ENCODE data around the gene KRTAP4-9. TPM values are rescaled to one million over a fixed set of nuclear protein-coding genes. Genes with fewer than 3 reads are reported as not detected.
"Not testable (repeated sequence)": the region's sequence is repeated elsewhere in the genome, so short reads cannot be mapped to it uniquely, and the experiment has no call there.

KRTAP4-9 gene
- total RNA-seq, 1 donor from 2014 or later = not detected

DNA sequence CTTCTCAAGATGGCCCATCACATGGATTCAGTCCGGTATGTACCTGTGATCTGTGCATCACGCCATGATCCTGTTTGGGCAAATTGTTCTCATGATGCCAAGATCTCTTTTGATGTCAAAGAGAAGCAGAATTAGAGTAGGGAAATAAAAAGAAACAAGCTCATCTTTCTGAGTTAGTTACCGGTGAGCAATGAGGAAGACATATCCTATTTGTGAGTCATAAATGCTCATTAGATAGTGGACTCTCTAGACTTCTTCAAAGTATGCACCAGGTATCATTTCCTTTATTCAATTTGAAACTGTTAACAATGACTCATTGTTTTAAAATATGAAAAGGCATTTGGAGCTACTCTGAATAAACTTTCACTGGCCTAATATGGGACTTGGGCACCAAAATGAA lies 26.8 kb downstream of the KRTAP4-9 start:
- no peak for DNase-seq

DNA sequence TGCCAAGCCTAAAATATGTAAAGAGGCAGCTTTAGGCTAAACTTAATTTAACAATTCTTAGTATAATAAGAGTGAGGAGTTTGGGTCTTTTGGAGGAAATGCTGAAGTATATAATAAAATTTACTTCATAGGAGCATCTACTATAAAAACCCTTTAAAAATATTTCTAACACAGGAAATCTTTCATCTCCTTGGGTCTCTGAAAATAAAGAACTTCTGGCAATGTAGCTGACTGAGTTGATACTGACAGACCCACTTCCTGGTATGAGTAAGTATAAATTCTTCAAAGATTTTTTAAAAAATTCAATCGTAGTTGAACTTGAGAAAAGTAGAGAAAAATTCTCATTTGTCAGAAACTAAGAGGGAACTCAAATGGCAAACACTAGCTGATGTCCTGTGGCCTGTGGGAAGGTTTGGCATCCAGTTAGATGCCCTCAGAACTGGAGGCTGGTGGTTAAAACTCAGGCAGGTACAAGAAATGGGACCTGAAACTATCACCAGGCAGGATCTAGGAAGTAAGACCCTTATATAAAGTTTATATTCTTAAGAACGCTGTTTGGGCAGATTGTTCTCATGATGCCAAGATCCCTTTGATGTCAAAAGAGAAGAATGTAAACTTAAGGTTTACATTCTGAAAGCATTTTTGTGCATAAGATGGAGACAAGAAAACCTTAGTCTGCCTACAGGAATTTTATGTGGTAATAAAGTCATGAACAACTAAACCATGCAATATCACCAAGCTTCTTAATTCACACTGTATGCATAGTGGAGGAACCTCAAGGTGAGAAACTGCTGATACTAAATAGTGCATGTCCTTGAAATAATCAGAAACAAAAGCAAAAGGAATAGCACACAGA lies 28.9 kb downstream of the KRTAP4-9 start:
- no peak for DNase-seq

DNA sequence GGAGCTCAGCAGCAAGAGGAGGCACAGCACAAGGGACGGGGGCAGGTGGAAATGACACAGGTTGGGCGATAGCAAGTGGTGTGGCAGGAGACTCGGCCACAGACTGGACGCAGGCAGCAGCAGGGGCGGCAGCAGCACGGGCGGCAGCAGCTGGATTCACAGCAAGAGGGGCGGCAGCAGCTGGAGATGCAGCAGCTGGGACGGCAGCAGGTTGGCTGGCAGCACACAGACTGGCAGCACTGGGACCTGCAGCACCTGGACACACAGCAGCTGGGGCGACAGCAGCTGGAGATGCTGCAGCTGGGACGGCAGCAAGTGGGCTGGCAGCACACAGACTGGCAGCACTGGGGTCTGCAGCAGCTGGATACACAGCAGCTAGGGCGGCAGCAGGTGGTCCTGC lies 34.7 kb downstream of the KRTAP4-9 start:
- DNase-seq = not testable (repeated sequence)

DNA sequence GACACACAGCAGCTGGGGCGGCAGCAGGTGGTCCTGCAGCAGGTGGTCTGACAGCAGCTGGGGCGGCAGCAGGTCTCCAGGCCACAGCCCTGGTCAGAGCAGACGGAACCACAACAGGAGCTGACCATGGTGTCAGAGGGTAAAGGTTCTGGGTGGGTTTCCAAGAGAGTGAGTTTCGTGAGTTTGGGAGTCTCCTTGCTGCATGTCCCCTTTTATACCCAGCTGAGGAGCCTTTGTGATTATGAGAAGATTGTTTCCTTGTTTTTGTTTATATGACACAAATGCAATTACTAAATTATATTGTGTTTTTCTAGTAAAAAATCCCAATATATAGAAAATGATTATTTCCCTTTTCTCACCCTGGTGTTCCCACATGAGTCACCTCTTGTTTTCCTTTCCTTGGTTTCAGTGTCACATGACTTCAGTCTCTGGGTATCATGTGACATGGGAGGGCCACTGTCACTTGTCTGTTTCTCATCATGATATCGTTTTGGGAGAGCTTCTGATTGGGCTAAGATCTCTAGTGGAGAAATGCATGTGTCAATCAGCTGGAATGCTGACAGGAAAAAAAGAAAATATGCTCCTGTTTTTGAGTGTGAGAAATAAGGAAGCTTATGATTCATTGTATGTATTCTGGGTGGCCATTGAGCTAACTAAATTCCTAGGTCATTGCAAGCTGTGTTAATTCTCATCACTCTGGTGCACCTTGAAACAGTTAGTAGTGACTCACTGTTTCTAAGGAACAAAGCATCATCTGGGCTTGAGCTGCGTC lies 35.4 kb downstream of the KRTAP4-9 start, which contains the start of gene KRTAP4-6:
Gene KRTAP4-6 (minus strand): TSS at position 185 of the 772 bp plus-strand sequence. CDS start 57 bp downstream, at position 128.
- DNase-seq = no peak

DNA sequence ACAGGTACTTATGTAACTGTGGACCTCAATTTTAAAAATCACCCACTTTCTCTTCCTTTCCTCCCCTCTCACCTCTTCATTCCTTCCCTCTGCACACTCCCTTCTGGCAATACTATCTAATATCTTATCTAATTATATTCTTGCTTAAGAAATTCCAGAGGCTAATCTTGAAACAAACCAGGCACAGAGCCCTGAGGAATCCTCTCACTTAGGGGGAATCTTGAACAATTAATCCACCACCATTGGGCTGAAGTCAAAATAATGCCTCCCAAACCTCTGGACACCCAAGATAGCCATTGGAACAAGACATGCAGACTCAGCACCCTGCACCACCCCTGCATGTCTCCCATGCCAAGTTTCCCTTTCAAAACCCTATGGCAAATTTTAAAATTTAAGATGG lies 36.2 kb downstream of the KRTAP4-9 start:
- DNase-seq = no peak

DNA sequence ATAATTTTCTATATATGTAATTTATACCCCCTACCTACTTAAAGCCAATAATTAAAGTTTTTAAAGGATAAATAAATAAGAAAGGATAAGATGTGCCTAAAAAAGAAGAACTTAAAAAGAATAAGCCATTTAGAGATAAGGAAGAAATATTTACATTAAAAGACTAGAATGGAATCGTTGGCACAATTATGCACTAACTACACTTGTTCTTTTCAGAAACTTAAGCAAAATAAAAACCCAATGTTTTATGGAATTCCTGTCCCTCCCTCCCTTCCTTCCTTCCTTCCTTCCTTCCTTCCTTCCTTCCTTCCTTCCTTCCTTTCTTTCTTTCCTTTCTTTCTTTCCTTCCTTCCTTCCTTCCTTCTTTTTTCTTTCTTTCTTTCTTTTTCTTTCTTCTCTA lies 39.7 kb downstream of the KRTAP4-9 start:
- no peak for DNase-seq

DNA sequence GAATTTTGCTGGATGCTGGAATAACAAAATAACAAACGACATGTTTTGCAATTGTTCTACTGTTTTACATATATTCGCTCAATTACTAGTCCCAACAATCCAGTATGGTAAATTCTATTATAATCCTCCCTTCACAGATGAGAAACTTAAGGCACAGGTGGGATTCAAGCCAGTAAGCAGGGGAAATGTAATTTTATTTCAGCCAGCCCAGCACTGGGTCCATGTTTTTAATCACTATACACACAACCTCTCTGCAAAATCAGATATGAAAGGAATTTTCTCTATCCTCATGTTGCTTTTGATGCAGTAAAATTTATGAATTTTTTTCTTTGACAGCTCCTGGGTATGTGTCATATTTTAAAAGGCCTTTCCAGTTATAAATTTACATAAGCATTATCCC lies 40.1 kb downstream of the KRTAP4-9 start:
- DNase-seq = no peak

DNA sequence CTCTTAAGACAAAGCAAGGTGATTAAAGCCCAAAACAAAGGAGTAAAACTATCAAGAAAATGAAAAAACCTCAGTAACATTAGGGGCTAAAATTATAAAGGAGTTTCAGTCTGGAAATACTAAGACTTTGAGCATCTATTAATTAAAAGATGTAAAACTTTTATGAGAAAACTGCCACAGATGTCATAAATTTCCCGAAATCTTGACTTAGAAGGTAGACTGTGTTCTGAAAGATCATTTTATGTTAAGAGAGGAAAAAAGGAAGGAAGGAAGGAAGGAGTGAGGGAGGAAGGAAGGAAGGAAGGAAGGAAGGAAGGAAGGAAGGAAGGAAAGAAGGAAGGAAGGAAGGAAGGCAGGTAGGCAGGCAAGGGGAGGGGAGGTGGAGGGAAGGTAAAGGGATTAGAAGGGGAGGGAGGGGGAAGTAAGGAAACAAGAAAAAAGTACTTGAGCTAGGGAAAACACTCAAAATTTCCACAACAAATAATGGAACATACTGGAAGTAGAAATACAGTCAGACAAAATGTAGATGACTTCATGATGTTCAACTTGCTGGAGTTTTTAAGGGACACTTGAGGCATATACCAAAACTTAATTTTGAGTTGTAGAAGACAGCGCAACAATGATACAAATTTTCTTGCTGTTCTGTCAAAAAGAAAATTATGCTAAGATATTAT lies 42.5 kb downstream of the KRTAP4-9 start:
- DNase-seq = no peak

DNA sequence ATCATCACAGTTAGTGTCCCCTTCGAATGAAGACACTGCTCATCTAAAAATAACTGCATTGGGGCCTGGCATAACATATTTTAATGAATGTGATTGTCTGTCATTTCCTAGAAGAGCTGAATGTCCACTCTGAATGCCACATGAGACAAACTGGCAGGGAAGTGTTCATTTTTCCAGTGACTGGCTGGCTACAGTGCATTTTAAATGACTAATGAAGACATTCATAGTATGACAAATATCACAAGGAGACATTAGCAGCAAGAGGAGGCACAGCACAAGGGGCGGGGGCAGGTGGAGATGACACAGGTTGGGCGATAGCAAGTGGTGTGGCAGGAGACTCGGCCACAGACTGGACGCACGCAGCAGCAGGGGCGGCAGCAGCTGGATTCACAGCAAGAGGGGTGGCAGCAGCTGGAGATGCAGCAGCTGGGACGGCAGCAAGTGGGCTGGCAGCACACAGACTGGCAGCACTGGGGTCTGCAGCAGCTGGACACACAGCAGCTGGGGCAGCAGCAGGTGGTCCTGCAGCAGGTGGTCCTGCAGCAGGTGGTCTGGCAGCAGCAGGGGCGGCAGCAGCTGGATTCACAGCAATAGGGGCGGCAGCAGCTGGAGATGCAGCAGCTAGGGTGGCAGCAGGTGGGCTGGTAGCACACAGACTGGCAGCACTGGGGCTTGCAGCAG lies 43.9 kb downstream of the KRTAP4-9 start:
- DNase-seq = not testable (repeated sequence)

DNA sequence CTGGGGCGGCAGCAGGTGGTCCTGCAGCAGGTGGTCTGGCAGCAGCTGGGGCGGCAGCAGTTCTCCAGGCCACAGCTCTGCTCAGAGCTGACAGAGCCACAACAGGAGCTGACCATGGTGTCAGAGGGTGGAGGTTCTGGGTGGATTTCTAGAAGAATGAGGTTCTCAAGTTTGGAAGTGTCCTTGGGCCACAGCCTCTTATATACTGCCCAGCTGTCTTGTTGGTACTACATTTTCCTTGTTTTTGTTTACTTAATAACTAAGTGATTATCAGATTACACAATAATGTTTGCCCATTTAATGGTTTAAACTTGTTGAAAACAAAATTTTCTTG lies 44.4 kb downstream of the KRTAP4-9 start, which contains the start of gene KRTAP4-5:
Gene KRTAP4-5 (minus strand): TSS at position 174 of the 334 bp plus-strand sequence. CDS start 58 bp downstream, at position 116.
- no peak for DNase-seq

DNA sequence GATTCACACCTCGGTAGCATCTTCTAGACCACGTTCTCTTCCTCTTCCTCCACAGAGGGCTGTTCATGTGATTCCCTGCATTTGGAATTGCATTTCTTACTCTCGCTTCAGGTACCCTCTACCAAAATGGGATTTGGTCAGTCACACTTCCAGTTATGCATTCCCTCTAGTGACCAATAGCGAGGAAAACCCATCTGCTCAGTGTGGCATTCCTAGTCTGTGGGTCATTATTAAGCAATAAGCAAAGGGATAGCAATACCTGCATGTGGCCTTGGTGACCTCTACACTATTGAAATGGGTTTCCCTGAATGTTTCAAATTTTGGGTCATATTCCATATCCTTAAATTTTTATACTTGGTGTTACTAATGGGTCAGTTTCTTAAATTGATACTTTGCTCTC lies 44.8 kb downstream of the KRTAP4-9 start:
- DNase-seq = no peak

DNA sequence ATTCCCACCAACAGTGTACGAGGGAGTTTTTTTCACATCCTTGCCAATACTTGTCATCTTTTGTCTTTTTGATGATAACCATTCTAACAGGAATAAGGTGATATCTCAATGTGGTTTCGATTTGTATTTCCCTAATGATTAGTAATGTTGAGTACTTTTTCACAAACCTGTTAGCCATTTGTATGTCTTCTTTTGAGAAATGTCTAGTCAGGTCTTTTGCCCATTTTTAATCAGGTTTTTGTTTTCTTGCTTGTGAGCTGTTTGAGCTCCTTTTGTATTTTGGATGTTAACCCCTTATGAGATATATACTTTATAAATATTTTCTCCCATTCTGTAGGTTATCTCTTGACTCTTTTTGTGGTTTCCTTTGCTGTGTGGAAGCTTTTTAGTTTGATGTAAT lies 46.3 kb downstream of the KRTAP4-9 start:
- DNase-seq = no peak

DNA sequence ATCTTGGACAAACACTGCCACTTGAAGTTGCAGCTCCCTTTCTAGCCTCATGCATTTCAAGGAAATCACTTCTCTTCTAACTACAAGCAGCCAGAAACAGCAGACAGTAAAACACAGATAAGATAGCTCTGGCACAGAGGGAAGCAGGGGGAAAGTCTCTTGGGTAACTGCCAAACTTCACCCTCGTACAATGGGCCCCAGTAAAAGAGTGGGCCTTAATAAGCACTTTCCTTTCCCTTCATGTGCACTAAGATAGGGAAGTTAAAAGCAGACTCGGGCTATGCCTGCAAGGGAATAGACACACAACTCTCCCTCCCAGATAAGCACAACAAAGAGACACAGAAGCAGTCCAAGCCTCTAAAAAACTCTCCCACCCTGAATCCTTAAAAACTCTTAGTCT lies 48.7 kb downstream of the KRTAP4-9 start:
- DNase-seq = no peak

Other genes with a start within 250 kb of the KRTAP4-9 start
- gene KRT12, start 238.2 kb upstream of the KRTAP4-9 start, total RNA-seq = not detected
- 0.51 TPM for gene KRT20, start 220.1 kb upstream of the KRTAP4-9 start, total RNA-seq
- gene KRT23, start 167.7 kb upstream of the KRTAP4-9 start, total RNA-seq = 26.3 TPM
- 1.8 TPM for gene KRT39, start 138.4 kb upstream of the KRTAP4-9 start, total RNA-seq
- 7.7 TPM for gene KRT40, start 121.1 kb upstream of the KRTAP4-9 start, total RNA-seq
- not detected for gene KRTAP3-3, start 111.2 kb upstream of the KRTAP4-9 start, total RNA-seq
- gene KRTAP3-2, start 105.5 kb upstream of the KRTAP4-9 start, total RNA-seq = not detected
- not detected for gene KRTAP3-1, start 96.3 kb upstream of the KRTAP4-9 start, total RNA-seq
- not detected for gene KRTAP1-5, start 78.2 kb upstream of the KRTAP4-9 start, total RNA-seq
- not detected for gene KRTAP1-4, start 75.2 kb upstream of the KRTAP4-9 start, total RNA-seq
- gene KRTAP1-3, start 70.5 kb upstream of the KRTAP4-9 start, total RNA-seq = not detected
- gene KRTAP1-1, start 63.9 kb upstream of the KRTAP4-9 start, total RNA-seq = not detected
- not detected for gene KRTAP2-1, start 58.1 kb upstream of the KRTAP4-9 start, total RNA-seq
- not detected for gene KRTAP2-2, start 50.2 kb upstream of the KRTAP4-9 start, total RNA-seq
- gene KRTAP2-3, start 45.3 kb upstream of the KRTAP4-9 start, total RNA-seq = not detected
- gene KRTAP2-4, start 39.5 kb upstream of the KRTAP4-9 start, total RNA-seq = not detected
- not detected for gene KRTAP4-7, start 21.2 kb upstream of the KRTAP4-9 start, total RNA-seq
- gene KRTAP4-8, start 7.2 kb upstream of the KRTAP4-9 start, total RNA-seq = not detected
- not detected for gene KRTAP4-16, start 3.2 kb upstream of the KRTAP4-9 start, total RNA-seq
- gene KRTAP4-11, start 13.0 kb downstream of the KRTAP4-9 start, total RNA-seq = not detected
- not detected for gene KRTAP4-12, start 18.8 kb downstream of the KRTAP4-9 start, total RNA-seq
- gene KRTAP4-6, start 35.2 kb downstream of the KRTAP4-9 start, total RNA-seq = not detected
- not detected for gene KRTAP4-5, start 44.4 kb downstream of the KRTAP4-9 start, total RNA-seq
- not detected for gene KRTAP4-4, start 55.4 kb downstream of the KRTAP4-9 start, total RNA-seq
- gene KRTAP4-3, start 62.8 kb downstream of the KRTAP4-9 start, total RNA-seq = not detected
- gene KRTAP4-2, start 72.8 kb downstream of the KRTAP4-9 start, total RNA-seq = not detected
- gene KRTAP4-1, start 79.5 kb downstream of the KRTAP4-9 start, total RNA-seq = not detected
- not detected for gene KRTAP9-1, start 84.5 kb downstream of the KRTAP4-9 start, total RNA-seq
- gene KRTAP9-2, start 121.3 kb downstream of the KRTAP4-9 start, total RNA-seq = not detected
- gene KRTAP9-3, start 127.1 kb downstream of the KRTAP4-9 start, total RNA-seq = not detected
- not detected for gene KRTAP9-8, start 132.6 kb downstream of the KRTAP4-9 start, total RNA-seq
- not detected for gene KRTAP9-4, start 144.3 kb downstream of the KRTAP4-9 start, total RNA-seq
- gene KRTAP9-9, start 150.0 kb downstream of the KRTAP4-9 start, total RNA-seq = not detected
- gene KRTAP9-6, start 160.0 kb downstream of the KRTAP4-9 start, total RNA-seq = not detected
- gene KRTAP9-7, start 170.3 kb downstream of the KRTAP4-9 start, total RNA-seq = not detected
- gene KRTAP29-1, start 197.5 kb downstream of the KRTAP4-9 start, total RNA-seq = not detected
- not detected for gene KRTAP16-1, start 203.9 kb downstream of the KRTAP4-9 start, total RNA-seq
- gene KRTAP17-1, start 210.3 kb downstream of the KRTAP4-9 start, total RNA-seq = 1.0 TPM
- not detected for gene KRT33A, start 245.4 kb downstream of the KRTAP4-9 start, total RNA-seq